K562 (cell line): Measurements from ENCODE around the gene PEX11A. TPM values are rescaled to one million over a fixed set of nuclear protein-coding genes. Genes with fewer than 3 reads are reported as not detected.

Experiments used
- FOXP1 ChIP-seq: sonication (generic); formaldehyde crosslinking; IDR thresholded peaks from 2 replicates; pipeline ENCODE4 v1.8.0; 2022; ENCODE audit warnings: mild to moderate bottlenecking, missing genetic modification reagents
- HDAC3 ChIP-seq: fragments of 450-650 bp; IDR thresholded peaks from 2 replicates; pipeline ENCODE4 v1.6.1; 2018; ENCODE audit warnings: borderline replicate concordance, mild to moderate bottlenecking, moderate library complexity; ENCODE audit not compliant: partially characterized antibody
- SUPT5H ChIP-seq: fragments of 450-650 bp; IDR thresholded peaks from 2 replicates; pipeline ENCODE4 v1.6.1; 2016
- ZNF324 ChIP-seq: fragments of 250-450 bp; sonication (Bioruptor Pico); IDR thresholded peaks from 2 replicates; pipeline ENCODE4 v1.4.0; 2020; ENCODE audit warnings: mild to moderate bottlenecking
- polyA plus RNA-seq, 8 experiments: library from polyadenylated mRNA; depleted of rRNA in 4 of 8; stranded (reverse) in 5 of 8; unstranded in 3 of 8; fragments of >200 nt; fragmentation: Nextera tagmentation in 2 of 8; fragmentation: Illumina TruSeq in 1 of 8; extraction: Ambion mirVana in 2 of 8; extraction: Trizol in 1 of 8; gene quantifications; 2 replicates each; pipeline versions ENCODE4 v1.2.1 to v1.2.3, GENCODE V29; 2011 to 2014; ENCODE audit warnings: inconsistent platforms in 1 of 8, missing spikeins in 1 of 8
- total RNA-seq, 7 experiments: library from RNA; depleted of rRNA in 6 of 7; stranded (reverse); fragments of >200 nt in 6 of 7; fragmentation: Illumina TruSeq in 2 of 7; extraction: Trizol in 2 of 7; gene quantifications; 2 replicates each; pipeline versions ENCODE4 v1.2.1 to v1.2.3, GENCODE V29; 2011 to 2021; ENCODE audit warnings: low replicate concordance in 1 of 7
- TF ChIP-seq, protein P1 (sequence below): fragments of 450-650 bp; IDR thresholded peaks from 2 replicates; pipeline ENCODE4 v1.7.1; 2018; ENCODE audit warnings: mild to moderate bottlenecking, low read depth; ENCODE audit not compliant: partially characterized antibody
- TF ChIP-seq, protein P2 (sequence below): fragments of 450-650 bp; IDR thresholded peaks from 2 replicates; pipeline ENCODE4 v1.6.1; 2017; ENCODE audit warnings: mild to moderate bottlenecking, moderate library complexity
- TF ChIP-seq, protein P3 (sequence below): sonication (generic); formaldehyde crosslinking; IDR thresholded peaks from 2 replicates; pipeline ENCODE4 v1.9.0; 2022; ENCODE audit warnings: mild to moderate bottlenecking, missing genetic modification reagents
- TF ChIP-seq, protein P4 (sequence below): sonication (generic); formaldehyde crosslinking; IDR thresholded peaks from 2 replicates; pipeline ENCODE4 v1.8.1; 2023; ENCODE audit warnings: mild to moderate bottlenecking, missing genetic modification reagents

PEX11A gene
- total and polyA plus RNA-seq, 9 of the 15 experiments (the other 6 are each of a cell fraction or from before 2014, with no cell fraction given), result not detected

DNA sequence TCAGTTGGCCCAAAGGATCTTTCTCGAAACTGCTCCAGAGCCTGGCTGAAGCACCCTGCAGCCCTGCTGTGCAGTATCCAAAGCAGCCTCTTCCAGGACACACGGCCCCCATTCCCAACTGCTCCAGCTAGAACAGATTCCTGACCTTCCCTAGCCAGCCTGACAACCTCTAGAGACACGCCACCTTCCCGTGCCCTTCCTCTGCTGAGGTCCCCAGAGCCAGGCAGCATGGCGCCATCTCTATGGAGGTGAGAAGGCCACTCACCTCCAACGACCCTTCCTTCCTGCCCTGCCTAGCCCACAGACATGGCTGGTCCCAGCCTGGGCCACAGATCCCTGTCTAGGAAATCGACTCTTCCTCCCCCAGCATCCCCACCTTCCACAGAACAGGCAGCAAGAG, 38.4 kb downstream of the PEX11A start (continued):
- TF ChIP-seq, protein P1, sequence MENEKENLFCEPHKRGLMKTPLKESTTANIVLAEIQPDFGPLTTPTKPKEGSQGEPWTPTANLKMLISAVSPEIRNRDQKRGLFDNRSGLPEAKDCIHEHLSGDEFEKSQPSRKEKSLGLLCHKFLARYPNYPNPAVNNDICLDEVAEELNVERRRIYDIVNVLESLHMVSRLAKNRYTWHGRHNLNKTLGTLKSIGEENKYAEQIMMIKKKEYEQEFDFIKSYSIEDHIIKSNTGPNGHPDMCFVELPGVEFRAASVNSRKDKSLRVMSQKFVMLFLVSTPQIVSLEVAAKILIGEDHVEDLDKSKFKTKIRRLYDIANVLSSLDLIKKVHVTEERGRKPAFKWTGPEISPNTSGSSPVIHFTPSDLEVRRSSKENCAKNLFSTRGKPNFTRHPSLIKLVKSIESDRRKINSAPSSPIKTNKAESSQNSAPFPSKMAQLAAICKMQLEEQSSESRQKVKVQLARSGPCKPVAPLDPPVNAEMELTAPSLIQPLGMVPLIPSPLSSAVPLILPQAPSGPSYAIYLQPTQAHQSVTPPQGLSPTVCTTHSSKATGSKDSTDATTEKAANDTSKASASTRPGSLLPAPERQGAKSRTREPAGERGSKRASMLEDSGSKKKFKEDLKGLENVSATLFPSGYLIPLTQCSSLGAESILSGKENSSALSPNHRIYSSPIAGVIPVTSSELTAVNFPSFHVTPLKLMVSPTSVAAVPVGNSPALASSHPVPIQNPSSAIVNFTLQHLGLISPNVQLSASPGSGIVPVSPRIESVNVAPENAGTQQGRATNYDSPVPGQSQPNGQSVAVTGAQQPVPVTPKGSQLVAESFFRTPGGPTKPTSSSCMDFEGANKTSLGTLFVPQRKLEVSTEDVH, result no peak
- TF ChIP-seq, protein P2, sequence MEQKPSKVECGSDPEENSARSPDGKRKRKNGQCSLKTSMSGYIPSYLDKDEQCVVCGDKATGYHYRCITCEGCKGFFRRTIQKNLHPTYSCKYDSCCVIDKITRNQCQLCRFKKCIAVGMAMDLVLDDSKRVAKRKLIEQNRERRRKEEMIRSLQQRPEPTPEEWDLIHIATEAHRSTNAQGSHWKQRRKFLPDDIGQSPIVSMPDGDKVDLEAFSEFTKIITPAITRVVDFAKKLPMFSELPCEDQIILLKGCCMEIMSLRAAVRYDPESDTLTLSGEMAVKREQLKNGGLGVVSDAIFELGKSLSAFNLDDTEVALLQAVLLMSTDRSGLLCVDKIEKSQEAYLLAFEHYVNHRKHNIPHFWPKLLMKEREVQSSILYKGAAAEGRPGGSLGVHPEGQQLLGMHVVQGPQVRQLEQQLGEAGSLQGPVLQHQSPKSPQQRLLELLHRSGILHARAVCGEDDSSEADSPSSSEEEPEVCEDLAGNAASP, result no peak
- no peak for TF ChIP-seq SUPT5H
- TF ChIP-seq HDAC3, result no peak
- no peak for TF ChIP-seq ZNF324 (CRISPR knock-in tag)
- TF ChIP-seq, protein P3, sequence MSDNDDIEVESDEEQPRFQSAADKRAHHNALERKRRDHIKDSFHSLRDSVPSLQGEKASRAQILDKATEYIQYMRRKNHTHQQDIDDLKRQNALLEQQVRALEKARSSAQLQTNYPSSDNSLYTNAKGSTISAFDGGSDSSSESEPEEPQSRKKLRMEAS (CRISPR knock-in tag), result no peak
- no peak for TF ChIP-seq FOXP1 (CRISPR knock-in tag)
- TF ChIP-seq, protein P4, sequence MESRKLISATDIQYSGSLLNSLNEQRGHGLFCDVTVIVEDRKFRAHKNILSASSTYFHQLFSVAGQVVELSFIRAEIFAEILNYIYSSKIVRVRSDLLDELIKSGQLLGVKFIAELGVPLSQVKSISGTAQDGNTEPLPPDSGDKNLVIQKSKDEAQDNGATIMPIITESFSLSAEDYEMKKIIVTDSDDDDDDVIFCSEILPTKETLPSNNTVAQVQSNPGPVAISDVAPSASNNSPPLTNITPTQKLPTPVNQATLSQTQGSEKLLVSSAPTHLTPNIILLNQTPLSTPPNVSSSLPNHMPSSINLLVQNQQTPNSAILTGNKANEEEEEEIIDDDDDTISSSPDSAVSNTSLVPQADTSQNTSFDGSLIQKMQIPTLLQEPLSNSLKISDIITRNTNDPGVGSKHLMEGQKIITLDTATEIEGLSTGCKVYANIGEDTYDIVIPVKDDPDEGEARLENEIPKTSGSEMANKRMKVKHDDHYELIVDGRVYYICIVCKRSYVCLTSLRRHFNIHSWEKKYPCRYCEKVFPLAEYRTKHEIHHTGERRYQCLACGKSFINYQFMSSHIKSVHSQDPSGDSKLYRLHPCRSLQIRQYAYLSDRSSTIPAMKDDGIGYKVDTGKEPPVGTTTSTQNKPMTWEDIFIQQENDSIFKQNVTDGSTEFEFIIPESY (CRISPR knock-in tag), result no peak
- TF ChIP-seq, all 486 proteins: peak for 0
